GM06990 (cell line): ENCODE results near the gene PI4KA.

Experiments used
- DNase-seq: peaks from one replicate; pipeline ENCODE4 v3.0.0-alpha.2; 2011; ENCODE audit not compliant: insufficient read length; ENCODE audit errors: extremely low read depth
- H3K27me3 ChIP-seq: replicated peaks from 2 replicates; pipeline ENCODE4 v1.6.0; 2011; ENCODE audit warnings: low read length; ENCODE audit not compliant: control insufficient read depth, insufficient read depth
- H3K36me3 ChIP-seq: 2 replicates; pipeline ENCODE4 v1.5.1; 2011; ENCODE audit warnings: low read length; ENCODE audit not compliant: control insufficient read depth, insufficient read depth
- H3K4me3 ChIP-seq: replicated peaks from 2 replicates; pipeline ENCODE4 v1.5.1; 2011; ENCODE audit warnings: low read depth, mild to moderate bottlenecking, control low read depth, low read length
- CTCF ChIP-seq: IDR thresholded peaks from 2 replicates; pipeline ENCODE4 v1.5.1; 2011; ENCODE audit warnings: low read length, control low read depth, mild to moderate bottlenecking, inconsistent platforms; ENCODE audit not compliant: insufficient read depth, poor library complexity, severe bottlenecking

Gene PI4KA

DNA sequence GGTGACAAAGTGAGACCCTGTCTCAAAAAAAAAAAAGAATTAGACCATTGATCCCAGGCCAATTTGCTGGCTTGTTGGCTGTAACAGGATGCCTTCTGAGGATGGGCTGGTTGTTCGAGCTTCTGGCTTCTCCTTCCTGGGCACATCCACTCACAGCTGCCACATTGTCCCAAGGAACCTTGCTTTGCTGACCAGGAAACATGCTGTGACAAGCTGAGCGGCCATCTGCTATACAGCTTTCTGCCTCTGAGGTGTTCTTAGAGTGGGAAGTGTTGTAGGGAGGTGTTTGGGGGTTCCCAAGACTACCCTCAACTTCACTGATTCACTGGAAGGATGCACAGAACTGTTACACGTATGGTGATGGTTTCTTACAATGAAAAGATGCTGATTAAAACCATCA lies 6.7 kb upstream of the PI4KA start:
- Histone ChIP-seq H3K27me3 (no peaks in the 10 kb centered on the region), H3K36me3 (peaks cover 9% of the 10 kb centered on the region), H3K4me3 (no peak overlapping the region)
- no peak for DNase-seq
- TF ChIP-seq CTCF = no peak

DNA sequence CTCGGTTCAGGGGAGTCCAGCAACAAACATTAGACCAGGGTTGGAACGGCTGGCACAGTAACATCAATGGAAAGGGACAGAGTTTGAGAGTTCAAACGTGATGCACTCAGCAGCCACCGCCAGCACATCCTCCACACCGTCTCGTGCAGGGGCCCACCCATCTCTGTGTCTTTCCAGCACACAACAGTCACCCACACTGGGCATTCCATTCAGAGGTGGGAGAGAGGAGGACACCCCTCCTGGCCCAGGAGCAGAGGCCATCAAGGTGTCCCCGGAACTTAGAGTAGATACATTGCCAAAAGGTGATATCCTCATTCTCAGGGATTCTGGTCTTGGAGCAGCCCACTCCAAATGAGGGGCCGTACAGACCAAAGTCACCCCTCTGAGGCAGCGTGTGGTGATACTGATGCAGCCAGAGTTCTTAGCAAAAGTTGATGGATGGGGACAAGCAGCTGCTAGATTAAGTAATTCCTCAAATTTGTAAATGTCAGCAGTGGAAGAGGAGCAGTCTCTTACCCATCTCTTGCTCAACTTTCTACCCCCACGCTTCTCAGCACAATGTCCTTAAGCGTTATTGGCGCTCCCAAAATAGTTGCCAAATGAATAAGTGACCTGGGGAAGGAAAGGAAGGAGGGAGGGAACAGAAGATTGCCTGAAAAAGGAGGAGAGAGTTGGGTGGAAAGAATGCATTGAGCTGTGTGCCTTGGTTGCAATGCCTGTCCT lies 5.7 kb upstream of the PI4KA start:
- no peak for DNase-seq
- Histone ChIP-seq H3K4me3 (no peak overlapping the region), H3K36me3 (peaks cover 9% of the 10 kb centered on the region), H3K27me3 (no peaks in the 10 kb centered on the region)
- TF ChIP-seq CTCF = no peak

DNA sequence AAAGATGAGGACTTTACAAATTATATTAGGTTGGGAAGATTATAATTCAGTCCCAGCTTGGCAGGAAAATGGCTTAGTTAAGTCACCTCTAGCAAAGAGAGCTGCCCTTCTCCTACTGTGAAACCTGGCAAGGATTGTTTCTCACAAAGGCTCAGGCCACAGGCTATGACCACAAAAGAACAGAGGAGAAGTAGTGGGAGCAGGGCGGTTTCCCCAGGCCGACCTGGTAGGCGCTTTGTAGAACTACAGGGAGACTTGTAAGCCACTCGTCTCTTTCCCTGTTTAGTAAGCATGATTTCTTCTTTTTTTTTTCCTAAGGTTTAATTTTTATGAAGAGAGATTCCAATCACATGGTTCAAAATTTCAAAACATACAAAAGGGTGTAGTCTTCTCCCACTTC lies 4.8 kb upstream of the PI4KA start:
- TF ChIP-seq CTCF = no peak
- peaks cover 5% of the 10 kb centered on the region for H3K36me3 ChIP-seq
- H3K27me3 ChIP-seq = no peaks in the 10 kb centered on the region
- H3K4me3 ChIP-seq = no peak overlapping the region
- DNase-seq = no peak

- no peak overlapping the region for H3K4me3 ChIP-seq
- no peak for TF ChIP-seq CTCF
- peaks cover 5% of the 10 kb centered on the region for H3K36me3 ChIP-seq
- no peak for DNase-seq
- no peaks in the 10 kb centered on the region for H3K27me3 ChIP-seq
Measured at GRCh38 chr22:20862540-20862939, 3.9 kb upstream of the PI4KA start.

- Histone ChIP-seq H3K36me3 (peaks cover 2% of the 10 kb centered on the region), H3K4me3 (peak overlapping the region; percentile 79), H3K27me3 (no peaks in the 10 kb centered on the region)
- TF ChIP-seq CTCF = no peak
- no peak for DNase-seq
Measured at GRCh38 chr22:20859615-20860014, 1.0 kb upstream of the PI4KA start.
